Measurements from ENCODE around the gene SEPTIN12. TPM values are rescaled to one million over a fixed set of nuclear protein-coding genes. Genes with fewer than 3 reads are reported as not detected.

SEPTIN12 gene
- total RNA-seq, 1 donor from 2014 or later, result not detected

- H3K27ac Mint-ChIP-seq (ENCODE audit: unreplicated experiment), result no peak overlapping the region
- no peaks in the 10 kb centered on the region for H3K27me3 Mint-ChIP-seq (ENCODE audit: unreplicated experiment)
- no peaks in the 10 kb centered on the region for H3K9me3 Mint-ChIP-seq (ENCODE audit: unreplicated experiment)
- DNase-seq (ENCODE audit: extremely low spot score, unreplicated experiment), result no peak
- peaks cover 19% of the 10 kb centered on the region for H3K4me1 Mint-ChIP-seq (ENCODE audit: unreplicated experiment)
- no peak overlapping the region for H3K4me3 Mint-ChIP-seq (ENCODE audit: unreplicated experiment)
- TF ChIP-seq, protein P1, sequence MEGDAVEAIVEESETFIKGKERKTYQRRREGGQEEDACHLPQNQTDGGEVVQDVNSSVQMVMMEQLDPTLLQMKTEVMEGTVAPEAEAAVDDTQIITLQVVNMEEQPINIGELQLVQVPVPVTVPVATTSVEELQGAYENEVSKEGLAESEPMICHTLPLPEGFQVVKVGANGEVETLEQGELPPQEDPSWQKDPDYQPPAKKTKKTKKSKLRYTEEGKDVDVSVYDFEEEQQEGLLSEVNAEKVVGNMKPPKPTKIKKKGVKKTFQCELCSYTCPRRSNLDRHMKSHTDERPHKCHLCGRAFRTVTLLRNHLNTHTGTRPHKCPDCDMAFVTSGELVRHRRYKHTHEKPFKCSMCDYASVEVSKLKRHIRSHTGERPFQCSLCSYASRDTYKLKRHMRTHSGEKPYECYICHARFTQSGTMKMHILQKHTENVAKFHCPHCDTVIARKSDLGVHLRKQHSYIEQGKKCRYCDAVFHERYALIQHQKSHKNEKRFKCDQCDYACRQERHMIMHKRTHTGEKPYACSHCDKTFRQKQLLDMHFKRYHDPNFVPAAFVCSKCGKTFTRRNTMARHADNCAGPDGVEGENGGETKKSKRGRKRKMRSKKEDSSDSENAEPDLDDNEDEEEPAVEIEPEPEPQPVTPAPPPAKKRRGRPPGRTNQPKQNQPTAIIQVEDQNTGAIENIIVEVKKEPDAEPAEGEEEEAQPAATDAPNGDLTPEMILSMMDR (IDR thresholded peaks at IDR 0.05), result no peak
- no peaks in the 10 kb centered on the region for H3K36me3 Mint-ChIP-seq (ENCODE audit: unreplicated experiment)
These were observed 11.2 kb upstream of the SEPTIN12 start for GRCh38 chr16:4799171-4799855.

DNA sequence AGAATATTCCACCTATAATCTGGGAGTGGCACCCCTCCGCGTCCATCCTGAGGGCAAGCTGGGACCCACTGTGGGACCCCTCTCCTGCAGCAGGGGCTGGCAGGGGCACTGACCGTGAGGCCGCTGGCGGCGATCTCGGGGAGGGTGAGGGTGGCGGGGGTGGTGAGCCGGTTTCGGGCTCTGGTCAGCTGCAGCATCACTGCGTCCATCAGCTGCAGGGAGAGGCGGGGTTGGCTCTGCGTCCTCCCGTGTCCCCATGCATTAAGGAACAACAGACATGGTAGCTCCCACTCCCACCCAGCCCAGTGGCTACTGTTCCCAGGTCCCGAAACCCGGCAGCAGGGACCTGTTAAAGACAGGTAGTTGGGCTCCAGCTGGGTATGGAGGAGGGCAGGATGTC is 10.3 kb upstream of the SEPTIN12 start:
- Mint-ChIP-seq H3K4me3 (ENCODE audit: unreplicated experiment) (peak overlapping the region; percentile 17), H3K27ac (ENCODE audit: unreplicated experiment) (no peak overlapping the region), H3K9me3 (ENCODE audit: unreplicated experiment) (no peaks in the 10 kb centered on the region), H3K27me3 (ENCODE audit: unreplicated experiment) (no peaks in the 10 kb centered on the region), H3K36me3 (ENCODE audit: unreplicated experiment) (no peaks in the 10 kb centered on the region), H3K4me1 (ENCODE audit: unreplicated experiment) (peaks cover 15% of the 10 kb centered on the region)
- TF ChIP-seq, protein P1 (IDR thresholded peaks at IDR 0.05), result no peak
- no peak for DNase-seq (ENCODE audit: extremely low spot score, unreplicated experiment)

- Mint-ChIP-seq H3K9me3 (ENCODE audit: unreplicated experiment) (no peaks in the 10 kb centered on the region), H3K4me3 (ENCODE audit: unreplicated experiment) (no peak overlapping the region), H3K27me3 (ENCODE audit: unreplicated experiment) (no peaks in the 10 kb centered on the region), H3K27ac (ENCODE audit: unreplicated experiment) (no peak overlapping the region), H3K4me1 (ENCODE audit: unreplicated experiment) (peaks cover 8% of the 10 kb centered on the region), H3K36me3 (ENCODE audit: unreplicated experiment) (no peaks in the 10 kb centered on the region)
- TF ChIP-seq, protein P1 (IDR thresholded peaks at IDR 0.05), result no peak
- DNase-seq (ENCODE audit: extremely low spot score, unreplicated experiment), result no peak
These were observed 9.7 kb upstream of the SEPTIN12 start for GRCh38 chr16:4797805-4798252.

- H3K4me3 Mint-ChIP-seq (ENCODE audit: unreplicated experiment), result no peak overlapping the region
- DNase-seq (ENCODE audit: extremely low spot score, unreplicated experiment), result no peak
- TF ChIP-seq, protein P1 (IDR thresholded peaks at IDR 0.05), result no peak
- H3K4me1 Mint-ChIP-seq (ENCODE audit: unreplicated experiment), result peaks cover 8% of the 10 kb centered on the region
- H3K27me3 Mint-ChIP-seq (ENCODE audit: unreplicated experiment), result no peaks in the 10 kb centered on the region
- H3K36me3 Mint-ChIP-seq (ENCODE audit: unreplicated experiment), result no peaks in the 10 kb centered on the region
- no peaks in the 10 kb centered on the region for H3K9me3 Mint-ChIP-seq (ENCODE audit: unreplicated experiment)
- no peak overlapping the region for H3K27ac Mint-ChIP-seq (ENCODE audit: unreplicated experiment)
These were observed 9.0 kb upstream of the SEPTIN12 start for GRCh38 chr16:4796982-4797804.

Measured in osteocyte (in vitro differentiated cells).